GM13977 (cell line): Measurements from ENCODE around the gene TMEM131L.
"Not testable (repeated sequence)": the region's sequence is repeated elsewhere in the genome, so short reads cannot be mapped to it uniquely, and the experiment has no call there.

ENCODE experiments used
- DNase-seq: peaks from one replicate; pipeline ENCODE4 v3.0.0; 2012; ENCODE audit warnings: low spot score
- CTCF ChIP-seq: IDR thresholded peaks from 2 replicates; pipeline ENCODE4 v1.5.1; 2012; ENCODE audit warnings: mild to moderate bottlenecking, control low read depth; ENCODE audit not compliant: insufficient read depth; ENCODE audit errors: extremely low read depth, missing control alignments
- in situ Hi-C: fragments of 300-500 bp; cut with MboI; formaldehyde crosslinking; loops from one replicate; pipeline ENCODE4 v1.12.0; 2022; ENCODE audit warnings: low sequenced_read_pairs, low pct_unique_long_range_greater_than_20kb, mixed read lengths, inconsistent platforms; ENCODE audit not compliant: unreplicated experiment

TMEM131L gene

GRCh38 chr4:153547520-153547919 is 81.4 kb downstream of the TMEM131L start:
- in situ Hi-C loops, result no loop called here
- DNase-seq, result no peak
- TF ChIP-seq CTCF, result no peak

GRCh38 chr4:153548907-153549306 is 82.7 kb downstream of the TMEM131L start:
- in situ Hi-C loops, result not testable (repeated sequence)

GRCh38 chr4:153549405-153549804 is 83.2 kb downstream of the TMEM131L start:
- DNase-seq, result no peak
- no peak for TF ChIP-seq CTCF
- in situ Hi-C loops, result no loop called here

More at GRCh38 chr4:153548907-153549306, 82.7 kb downstream of the TMEM131L start:
- not testable (repeated sequence) for DNase-seq

GRCh38 chr4:153553155-153553818 is 87.1 kb downstream of the TMEM131L start:
- in situ Hi-C loops, result no loop called here
- DNase-seq, result no peak
- no peak for TF ChIP-seq CTCF

GRCh38 chr4:153553819-153554170 is 87.6 kb downstream of the TMEM131L start:
- no peak for DNase-seq
- no peak for TF ChIP-seq CTCF
- in situ Hi-C loops, result no loop called here

- in situ Hi-C loops, result no loop called here
- DNase-seq, result no peak
- no peak for TF ChIP-seq CTCF
These were observed 89.7 kb downstream of the TMEM131L start for GRCh38 chr4:153555730-153556434.

- no peak for DNase-seq
- in situ Hi-C loops, result no loop called here
- TF ChIP-seq CTCF, result no peak
These were observed 90.3 kb downstream of the TMEM131L start for GRCh38 chr4:153556435-153556815.
